Stomach (tissue), 9 donors: ENCODE measurements around the gene ZFP82. TPM values are rescaled to one million over a fixed set of nuclear protein-coding genes. Genes with fewer than 3 reads are reported as not detected.

Source experiments
- DNase-seq, 2 donors: peaks; one replicate each; pipeline versions ENCODE4 v3.0.0 to v3.0.0-alpha.2; 2013 to 2019
- H3K27ac ChIP-seq, 5 donors: fragments of 200-600 bp in 4 of 5; sonication (generic) in 4 of 5; one replicate each; pipeline ENCODE4 v1.5.1; 2013 to 2019; ENCODE audit warnings: mild to moderate bottlenecking in 1 of 5, moderate library complexity in 1 of 5
- H3K27me3 ChIP-seq, 3 donors: fragments of 200-600 bp; sonication (generic); one replicate each; pipeline ENCODE4 v1.5.1; 2017 to 2019; ENCODE audit warnings: mixed run types in 1 of 3
- H3K36me3 ChIP-seq, 4 donors: fragments of 200-600 bp; sonication (generic); 1 replicate in 3 of 4; 2 replicates in 1 of 4; pipeline ENCODE4 v1.5.1; 2016 to 2019
- H3K4me1 ChIP-seq, 4 donors: fragments of 200-600 bp; sonication (generic); one replicate each; pipeline ENCODE4 v1.5.1; 2016 to 2019
- H3K4me3 ChIP-seq, 4 donors: fragments of 200-600 bp; sonication (generic) in 3 of 4; one replicate each; pipeline ENCODE4 v1.5.1; 2016 to 2019; ENCODE audit warnings: mild to moderate bottlenecking in 1 of 4
- H3K9me3 ChIP-seq, 4 donors: fragments of 200-600 bp; sonication (generic); one replicate each; pipeline ENCODE4 v1.5.1; 2016 to 2019
- EP300 ChIP-seq: sonication (generic); formaldehyde crosslinking; IDR thresholded peaks from one replicate; pipeline ENCODE4 v1.6.1; 2017; ENCODE audit warnings: antibody characterized with exemption
- POLR2A ChIP-seq, 4 donors: fragments of 450-650 bp; IDR thresholded peaks; one replicate each; pipeline ENCODE4 v1.6.1; 2016; ENCODE audit warnings: antibody characterized with exemption in 4 of 4, control low read depth in 2 of 4, mild to moderate bottlenecking in 1 of 4, moderate library complexity in 1 of 4
- POLR2AphosphoS5 ChIP-seq, 3 donors: sonication (generic); formaldehyde crosslinking; IDR thresholded peaks; one replicate each; pipeline ENCODE4 v1.6.1; 2016; ENCODE audit warnings: antibody characterized with exemption in 3 of 3
- WGBS, 5 donors: extraction: QIAGEN DNeasy Blood & Tissue Kit in 3 of 5; methylation state at CpG; one replicate each; pipeline versions ENCODE4 v1.1.5 to v1.1.7; 2013 to 2018; 5-methylcytosine and 5-hydroxymethylcytosine counted together
- intact Hi-C: fragments of 100-400 bp; cut with DNase I; formaldehyde crosslinking; loops from one replicate; pipeline ENCODE4 v1.15.1; 2023; ENCODE audit warnings: low total_unique reads
- polyA plus RNA-seq, 3 donors: library from polyadenylated mRNA; stranded (reverse); fragments of 200-250 nt; gene quantifications; one replicate each; pipeline ENCODE4 v1.2.3, GENCODE V29; 2013
- total RNA-seq, 5 donors: library from RNA; depleted of rRNA; stranded (reverse); fragments of >200 nt; gene quantifications; one replicate each; pipeline versions ENCODE4 v1.1.0 to v1.2.3, GENCODE V29; 2014 to 2016
- TF ChIP-seq, protein P1 (sequence below), 7 experiments: fragments of 450-650 bp in 4 of 7; fragments of 200-600 bp in 3 of 7; sonication (generic) in 3 of 7; IDR thresholded peaks; one replicate each; pipeline ENCODE4 v1.5.1; 2016 to 2019; ENCODE audit warnings: antibody characterized with exemption in 7 of 7, control low read depth in 2 of 7, mild to moderate bottlenecking in 1 of 7
- donor health status: healthy with polysubstance abuse.
- donor health status: Bipolar disorder and iron deficiency.
- donor health status: healthy.

The ZFP82 gene
- total and polyA plus RNA-seq, 8 donors: 0.29 to 7.3 (median 1.2) TPM

DNA sequence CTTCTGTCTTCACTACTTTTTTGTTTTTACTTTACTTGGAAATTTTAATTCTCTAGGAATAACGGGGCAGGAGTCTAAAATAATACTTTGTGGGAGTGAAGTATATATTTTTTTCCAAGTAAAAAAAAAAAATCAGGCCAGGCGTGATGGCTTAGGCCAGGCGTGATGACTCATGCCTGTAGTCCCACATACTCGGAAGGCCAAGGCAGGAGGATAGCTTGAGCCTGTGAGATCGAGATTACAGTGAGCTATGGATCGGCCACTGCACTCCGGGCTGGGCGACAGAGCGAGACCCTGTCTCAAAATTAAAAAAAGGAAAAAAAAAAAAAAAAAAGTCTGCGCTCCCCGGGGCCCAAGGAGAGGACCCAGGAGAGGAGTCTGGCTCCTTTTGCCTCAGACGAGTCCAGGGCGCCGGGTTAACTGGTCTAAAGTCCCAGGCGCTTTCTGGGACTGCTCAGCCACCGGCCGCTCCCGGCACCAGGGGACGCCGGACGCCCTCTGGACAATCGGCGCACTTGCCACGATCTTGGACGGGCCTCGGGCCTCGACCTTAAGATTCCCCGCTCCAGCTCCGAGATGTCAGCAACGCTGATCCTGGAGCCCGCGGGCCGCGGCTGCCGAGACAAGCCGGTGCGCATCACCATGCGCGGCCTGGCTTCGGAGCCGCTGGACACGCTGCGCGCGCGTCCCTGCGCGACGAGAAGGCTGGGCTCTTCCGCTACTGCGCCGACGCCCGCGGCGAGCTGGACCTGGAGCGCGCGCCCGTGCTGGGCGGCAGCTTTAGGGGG, 2.7 kb upstream of the ZFP82 start:
- H3K4me1 ChIP-seq: peaks cover 9 to 29% (median 20%) of the 10 kb centered on the region in 4 donors
- 9 to 16% (median 14%) methylated on average over 21 to 60 of the region's 61 CpGs for WGBS, 5 donors
- H3K9me3 ChIP-seq: peaks cover 4 to 61% (median 23%) of the 10 kb centered on the region in 4 donors
- H3K27me3 ChIP-seq: peaks cover 0 to 23% (median 8%) of the 10 kb centered on the region in 3 donors
- peak in 1 of 2 donors; percentile 81 for DNase-seq
- H3K36me3 ChIP-seq: peaks cover 0 to under 1% (median 0%) of the 10 kb centered on the region in 4 donors
- TF ChIP-seq, protein P1, sequence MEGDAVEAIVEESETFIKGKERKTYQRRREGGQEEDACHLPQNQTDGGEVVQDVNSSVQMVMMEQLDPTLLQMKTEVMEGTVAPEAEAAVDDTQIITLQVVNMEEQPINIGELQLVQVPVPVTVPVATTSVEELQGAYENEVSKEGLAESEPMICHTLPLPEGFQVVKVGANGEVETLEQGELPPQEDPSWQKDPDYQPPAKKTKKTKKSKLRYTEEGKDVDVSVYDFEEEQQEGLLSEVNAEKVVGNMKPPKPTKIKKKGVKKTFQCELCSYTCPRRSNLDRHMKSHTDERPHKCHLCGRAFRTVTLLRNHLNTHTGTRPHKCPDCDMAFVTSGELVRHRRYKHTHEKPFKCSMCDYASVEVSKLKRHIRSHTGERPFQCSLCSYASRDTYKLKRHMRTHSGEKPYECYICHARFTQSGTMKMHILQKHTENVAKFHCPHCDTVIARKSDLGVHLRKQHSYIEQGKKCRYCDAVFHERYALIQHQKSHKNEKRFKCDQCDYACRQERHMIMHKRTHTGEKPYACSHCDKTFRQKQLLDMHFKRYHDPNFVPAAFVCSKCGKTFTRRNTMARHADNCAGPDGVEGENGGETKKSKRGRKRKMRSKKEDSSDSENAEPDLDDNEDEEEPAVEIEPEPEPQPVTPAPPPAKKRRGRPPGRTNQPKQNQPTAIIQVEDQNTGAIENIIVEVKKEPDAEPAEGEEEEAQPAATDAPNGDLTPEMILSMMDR (IDR thresholded peaks at IDR 0.05): no peak
- TF ChIP-seq POLR2AphosphoS5 (IDR thresholded peaks at IDR 0.05): no peak
- H3K4me3 ChIP-seq: peak overlapping the region; percentile 35 to 52 (median 44)
- peak overlapping the region in 3 of 5 donors; percentile 38 to 55 (median 50) for H3K27ac ChIP-seq
- intact Hi-C loops: no loop called here

- peak overlapping the region; percentile 79 to 90 (median 85) for H3K27ac ChIP-seq
- TF ChIP-seq POLR2A (IDR thresholded peaks at IDR 0.05) (no peak), POLR2AphosphoS5 (IDR thresholded peaks at IDR 0.05) (no peak), EP300 (no peak)
- TF ChIP-seq, protein P1 (IDR thresholded peaks at IDR 0.05): no peak
- no peak for DNase-seq
- H3K4me1 ChIP-seq: peaks cover 9 to 29% (median 20%) of the 10 kb centered on the region in 4 donors
- H3K27me3 ChIP-seq: peaks cover 0 to 23% (median 8%) of the 10 kb centered on the region in 3 donors
- WGBS, 5 donors: 8 to 30% (median 20%) methylated on average over 24 to 25 of the region's 25 CpGs
- peak overlapping the region; percentile 60 to 71 (median 66) for H3K4me3 ChIP-seq
- H3K9me3 ChIP-seq: peaks cover 4 to 48% (median 26%) of the 10 kb centered on the region in 4 donors
- intact Hi-C loops: no loop called here
- H3K36me3 ChIP-seq: peaks cover 0 to 13% (median 3%) of the 10 kb centered on the region in 4 donors
Observed at GRCh38 chr19:36417752-36418286, 625 bp downstream of the ZFP82 start.

DNA sequence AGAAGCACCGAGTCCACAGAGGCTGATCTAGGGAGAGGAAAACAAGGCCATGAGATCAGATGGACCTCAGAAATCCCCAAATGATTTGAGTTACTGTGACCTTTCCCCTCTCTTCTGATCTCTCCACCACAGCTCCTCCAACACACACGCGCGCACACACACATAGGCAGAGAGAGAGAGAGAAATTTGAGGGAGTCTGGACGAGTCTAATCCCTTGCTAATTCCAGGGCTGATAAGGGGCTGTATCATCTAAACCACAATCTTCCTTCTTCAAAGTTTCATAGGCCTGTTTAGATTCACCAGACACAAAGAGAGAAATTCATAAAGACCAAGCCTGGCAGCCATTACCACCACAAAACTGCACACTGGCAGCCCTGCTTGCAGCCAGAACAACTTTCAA, 8.6 kb downstream of the ZFP82 start:
- intact Hi-C loops: no loop called here
- Histone ChIP-seq H3K36me3 (peaks cover 19 to 76% (median 59%) of the 10 kb centered on the region in 4 donors), H3K4me3 (no peak overlapping the region), H3K27ac (no peak overlapping the region), H3K4me1 (no peaks in the 10 kb centered on the region), H3K27me3 (no peaks in the 10 kb centered on the region), H3K9me3 (peaks cover 0 to 74% (median 33%) of the 10 kb centered on the region in 4 donors)
- no peak for DNase-seq
- WGBS, 5 donors: 83 to 97% (median 94%) methylated on average over 5 of the region's 5 CpGs
- TF ChIP-seq POLR2AphosphoS5 (IDR thresholded peaks at IDR 0.05): no peak
- no peak for TF ChIP-seq EP300
- TF ChIP-seq, protein P1 (IDR thresholded peaks at IDR 0.05): no peak
- no peak for TF ChIP-seq POLR2A (IDR thresholded peaks at IDR 0.05)

DNA sequence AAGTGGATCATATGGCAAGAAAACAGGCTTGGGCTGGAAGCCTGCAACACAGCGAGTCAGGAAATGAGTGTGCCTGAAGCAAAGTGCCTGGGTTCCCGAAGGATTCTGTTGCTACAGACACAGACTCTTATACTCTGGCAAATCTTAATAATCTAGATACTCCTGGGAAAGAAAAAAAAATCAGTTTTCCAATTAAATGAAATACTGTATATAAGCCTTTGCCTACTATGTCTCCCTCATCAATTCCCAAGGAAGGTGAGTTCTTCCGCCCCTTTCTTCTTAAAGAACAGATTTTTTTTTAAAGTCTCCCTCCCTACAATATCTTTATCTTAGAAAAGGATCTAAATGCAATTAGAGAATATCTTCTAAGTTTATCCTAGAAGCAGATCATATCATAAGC, 10.3 kb downstream of the ZFP82 start:
- Histone ChIP-seq H3K4me3 (no peak overlapping the region), H3K4me1 (no peaks in the 10 kb centered on the region), H3K27me3 (no peaks in the 10 kb centered on the region), H3K27ac (no peak overlapping the region), H3K36me3 (peaks cover 32 to 90% (median 75%) of the 10 kb centered on the region in 4 donors), H3K9me3 (peaks cover 0 to 79% (median 33%) of the 10 kb centered on the region in 4 donors)
- TF ChIP-seq EP300 (no peak), POLR2A (IDR thresholded peaks at IDR 0.05) (no peak), POLR2AphosphoS5 (IDR thresholded peaks at IDR 0.05) (no peak)
- TF ChIP-seq, protein P1 (IDR thresholded peaks at IDR 0.05): no peak
- no peak for DNase-seq
- 65 to 98% (median 93%) methylated on average over 3 of the region's 3 CpGs for WGBS, 5 donors
- intact Hi-C loops: no loop called here
